Effector memory CD4-positive, alpha-beta T cell (primary cell): Measurements from ENCODE around the gene ERGIC1.

ENCODE experiments used
- DNase-seq, 3 donors: peaks; one replicate each; pipeline ENCODE4 v3.0.0-alpha.2; 2020
- H3K27ac ChIP-seq: 2 replicates; pipeline ENCODE4 v1.7.0; 2013; ENCODE audit warnings: mild to moderate bottlenecking, low read length, moderate library complexity; ENCODE audit not compliant: insufficient read depth, poor library complexity, severe bottlenecking
- H3K27me3 ChIP-seq: replicated peaks from 2 replicates; pipeline ENCODE4 v1.7.0; 2013; ENCODE audit warnings: mild to moderate bottlenecking, low read length; ENCODE audit not compliant: insufficient read depth, control insufficient read depth, poor library complexity, severe bottlenecking
- H3K36me3 ChIP-seq: 2 replicates; pipeline ENCODE4 v1.7.0; 2013; ENCODE audit warnings: mild to moderate bottlenecking, low read length, moderate library complexity; ENCODE audit not compliant: control insufficient read depth, insufficient read depth
- H3K4me1 ChIP-seq: 2 replicates; pipeline ENCODE4 v1.7.0; 2013; ENCODE audit warnings: low read length, mild to moderate bottlenecking; ENCODE audit not compliant: control insufficient read depth, insufficient read depth, poor library complexity, severe bottlenecking
- H3K4me3 ChIP-seq: 2 replicates; pipeline ENCODE4 v1.7.0; 2013; ENCODE audit warnings: low read length, low read depth, mild to moderate bottlenecking; ENCODE audit not compliant: insufficient read depth, poor library complexity, severe bottlenecking
- H3K9me3 ChIP-seq: 2 replicates; pipeline ENCODE4 v1.7.0; 2013; ENCODE audit warnings: mild to moderate bottlenecking, low read length, moderate library complexity; ENCODE audit not compliant: control insufficient read depth

Gene ERGIC1

GRCh38 chr5:172918421-172919371, 84.6 kb downstream of the ERGIC1 start:
- H3K9me3 ChIP-seq = no peaks in the 10 kb centered on the region
- H3K27me3 ChIP-seq = no peaks in the 10 kb centered on the region
- H3K4me3 ChIP-seq = no peak overlapping the region
- peaks cover 42% of the 10 kb centered on the region for H3K36me3 ChIP-seq
- DNase-seq = no peak
- no peak overlapping the region for H3K27ac ChIP-seq
- no peaks in the 10 kb centered on the region for H3K4me1 ChIP-seq

DNA sequence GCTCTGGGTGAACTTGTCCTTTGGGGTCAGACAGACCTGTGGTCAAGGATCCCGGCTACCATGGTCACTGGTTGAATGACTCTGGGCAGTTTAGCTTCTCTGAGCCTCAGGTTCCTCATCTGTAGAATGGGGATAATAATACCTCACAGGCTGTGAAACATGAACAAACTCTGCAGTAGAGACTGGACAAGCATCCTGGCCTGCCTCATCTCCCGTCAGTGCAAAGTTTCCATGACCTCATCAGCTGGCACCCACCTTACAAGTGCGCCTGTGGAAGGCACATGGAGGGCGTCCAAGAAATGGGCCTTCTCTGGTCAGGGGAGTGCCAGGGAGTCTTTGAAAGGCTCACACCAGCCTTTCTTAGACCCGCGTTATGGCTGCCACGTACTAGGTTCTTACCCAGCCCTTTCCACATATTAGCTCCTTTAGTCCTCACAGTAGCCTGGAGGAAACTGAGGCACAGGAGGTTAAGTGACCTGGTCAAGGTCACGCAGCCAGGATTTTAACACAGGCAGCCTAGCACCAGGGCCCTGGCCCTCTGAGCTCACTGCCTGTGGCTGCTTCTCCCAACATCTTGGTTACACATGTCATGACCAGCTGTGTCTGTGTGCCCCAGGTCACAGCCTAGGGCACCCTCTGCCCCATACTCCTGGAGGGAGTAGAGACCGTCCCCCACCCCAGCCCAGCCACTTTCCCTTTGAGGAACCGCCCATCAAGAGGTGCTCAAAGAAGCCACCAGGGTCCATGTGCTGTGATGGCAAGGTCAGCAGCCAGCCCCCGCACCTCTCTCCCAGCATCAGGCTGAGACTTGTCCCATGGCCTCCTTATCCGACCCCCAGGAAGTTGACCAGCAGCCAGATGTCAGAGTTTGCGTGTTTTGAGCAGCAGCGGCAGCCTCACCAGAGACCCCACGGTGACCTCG, 85.7 kb downstream of the ERGIC1 start:
- no peak for DNase-seq
- Histone ChIP-seq H3K4me3 (no peak overlapping the region), H3K9me3 (no peaks in the 10 kb centered on the region), H3K27ac (no peak overlapping the region), H3K4me1 (no peaks in the 10 kb centered on the region), H3K36me3 (peaks cover 37% of the 10 kb centered on the region), H3K27me3 (no peaks in the 10 kb centered on the region)

DNA sequence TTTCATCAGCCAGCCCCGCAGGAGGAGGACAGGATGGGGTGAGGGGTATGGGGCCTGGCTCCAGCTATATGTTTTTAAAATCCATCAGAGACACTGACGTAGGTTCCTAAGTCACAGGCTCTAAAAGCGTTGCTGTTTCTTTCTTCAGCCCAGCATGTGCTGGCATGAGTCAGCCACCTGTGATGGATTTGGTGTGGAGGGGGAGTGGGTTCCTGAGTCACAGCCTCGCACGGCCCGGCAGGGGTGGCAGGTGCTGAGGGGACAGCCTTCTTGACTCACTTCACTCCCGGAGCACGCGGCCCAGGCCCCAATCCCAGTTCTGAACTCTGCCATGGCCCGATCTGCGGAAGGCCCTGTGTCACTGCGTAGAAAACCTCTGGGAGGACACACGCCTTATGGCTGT, 86.4 kb downstream of the ERGIC1 start:
- H3K4me3 ChIP-seq = no peak overlapping the region
- H3K27me3 ChIP-seq = no peaks in the 10 kb centered on the region
- H3K9me3 ChIP-seq = no peaks in the 10 kb centered on the region
- H3K27ac ChIP-seq = no peak overlapping the region
- no peaks in the 10 kb centered on the region for H3K4me1 ChIP-seq
- H3K36me3 ChIP-seq = peaks cover 33% of the 10 kb centered on the region
- no peak for DNase-seq

- Histone ChIP-seq H3K27ac (no peak overlapping the region), H3K36me3 (peaks cover 31% of the 10 kb centered on the region), H3K4me3 (no peak overlapping the region), H3K27me3 (no peaks in the 10 kb centered on the region), H3K4me1 (no peaks in the 10 kb centered on the region), H3K9me3 (no peaks in the 10 kb centered on the region)
- no peak for DNase-seq
Measured at GRCh38 chr5:172920995-172921394, 86.9 kb downstream of the ERGIC1 start.

DNA sequence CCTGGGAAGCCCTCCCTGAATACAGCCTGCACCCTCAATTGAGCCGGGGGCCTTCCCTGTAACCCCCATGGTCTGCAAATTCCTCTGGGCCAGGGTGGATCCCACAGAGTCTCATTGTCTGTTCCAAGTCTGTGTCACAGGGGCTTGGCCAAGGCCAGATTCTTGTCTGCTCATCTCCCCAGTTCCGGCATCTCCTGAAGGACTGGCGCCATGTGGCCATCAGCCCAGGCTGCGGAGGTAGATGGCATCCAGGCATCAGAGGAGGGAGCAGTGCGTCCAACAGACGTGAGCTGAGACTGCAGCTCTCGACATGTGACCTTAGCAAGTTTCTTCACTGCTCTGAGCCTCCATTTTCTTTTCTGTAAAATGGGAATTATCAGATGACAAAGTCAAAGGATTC, 87.9 kb downstream of the ERGIC1 start:
- Histone ChIP-seq H3K9me3 (no peaks in the 10 kb centered on the region), H3K27ac (no peak overlapping the region), H3K27me3 (no peaks in the 10 kb centered on the region), H3K4me1 (no peaks in the 10 kb centered on the region), H3K4me3 (no peak overlapping the region), H3K36me3 (peaks cover 37% of the 10 kb centered on the region)
- no peak for DNase-seq

- H3K4me3 ChIP-seq = no peak overlapping the region
- H3K36me3 ChIP-seq = peaks cover 38% of the 10 kb centered on the region
- no peaks in the 10 kb centered on the region for H3K27me3 ChIP-seq
- H3K4me1 ChIP-seq = no peaks in the 10 kb centered on the region
- DNase-seq = no peak
- no peaks in the 10 kb centered on the region for H3K9me3 ChIP-seq
- H3K27ac ChIP-seq = no peak overlapping the region
Measured at GRCh38 chr5:172923539-172923938, 89.5 kb downstream of the ERGIC1 start.

DNA sequence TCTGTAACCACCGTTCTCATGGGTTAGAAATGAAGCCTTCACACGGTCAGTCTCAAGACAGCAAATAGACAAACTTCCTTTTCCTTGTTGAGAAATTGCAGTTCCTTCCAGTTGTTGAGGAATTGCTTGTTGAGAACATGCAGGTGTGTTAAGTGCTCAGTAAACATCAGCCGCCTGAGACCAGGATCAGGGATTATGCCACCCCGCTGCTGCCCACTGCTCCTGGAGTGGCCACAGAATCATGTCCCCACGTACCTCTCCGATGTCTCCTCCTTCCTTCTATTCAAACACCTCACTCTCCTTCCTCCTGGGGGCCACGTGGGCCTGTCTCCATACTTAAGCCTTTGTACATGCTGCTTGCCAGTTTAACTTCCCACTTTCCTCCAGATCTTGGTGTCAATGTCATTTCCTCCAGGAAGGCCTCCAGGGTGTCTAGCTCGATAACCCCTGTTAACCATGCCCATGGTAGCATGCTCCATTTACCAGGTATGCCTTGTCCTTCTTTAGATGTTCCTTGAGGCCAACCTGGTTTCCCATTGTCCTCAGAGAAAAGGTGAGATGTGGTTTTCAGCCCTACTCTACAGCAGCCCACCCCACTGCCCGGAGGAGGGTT, 91.4 kb downstream of the ERGIC1 start:
- Histone ChIP-seq H3K4me1 (no peaks in the 10 kb centered on the region), H3K27ac (no peak overlapping the region), H3K9me3 (no peaks in the 10 kb centered on the region), H3K36me3 (peaks cover 27% of the 10 kb centered on the region), H3K27me3 (no peaks in the 10 kb centered on the region), H3K4me3 (no peak overlapping the region)
- no peak for DNase-seq

DNA sequence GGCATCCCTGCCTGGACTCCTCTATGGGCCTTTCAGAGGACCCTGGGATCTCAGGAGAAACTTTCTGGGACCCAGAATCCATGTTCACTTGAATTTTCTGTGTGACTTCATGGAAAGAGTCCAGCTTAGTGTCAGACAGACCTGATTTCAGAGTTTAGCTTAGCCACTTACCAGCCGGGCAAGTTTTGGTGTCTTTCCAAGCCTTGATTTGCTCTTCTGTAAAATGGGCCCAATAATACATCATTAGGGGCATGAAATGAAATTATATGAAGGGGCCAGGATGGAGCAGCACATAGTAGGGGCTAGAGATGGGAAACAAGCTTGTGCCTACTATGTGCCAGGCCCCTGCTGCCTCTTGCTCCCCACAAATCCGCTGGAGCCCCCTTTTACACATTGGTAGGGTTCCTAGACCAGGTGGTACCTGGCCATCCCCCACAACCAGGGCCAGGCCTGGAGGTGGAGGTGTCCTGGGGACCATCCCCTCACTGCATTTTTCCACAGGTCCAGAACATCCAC, 92.0 kb downstream of the ERGIC1 start:
- Histone ChIP-seq H3K4me1 (no peaks in the 10 kb centered on the region), H3K9me3 (no peaks in the 10 kb centered on the region), H3K4me3 (no peak overlapping the region), H3K27ac (no peak overlapping the region), H3K27me3 (no peaks in the 10 kb centered on the region), H3K36me3 (peaks cover 27% of the 10 kb centered on the region)
- DNase-seq = no peak

GRCh38 chr5:172926796-172927195, 92.7 kb downstream of the ERGIC1 start:
- no peaks in the 10 kb centered on the region for H3K27me3 ChIP-seq
- no peaks in the 10 kb centered on the region for H3K9me3 ChIP-seq
- H3K4me1 ChIP-seq = no peaks in the 10 kb centered on the region
- H3K4me3 ChIP-seq = no peak overlapping the region
- H3K27ac ChIP-seq = no peak overlapping the region
- DNase-seq = no peak
- H3K36me3 ChIP-seq = peaks cover 24% of the 10 kb centered on the region
